Stomach (tissue), 4 donors: ENCODE results near the gene CDK19.

Experiments
- CTCF ChIP-seq, 7 experiments: fragments of 450-650 bp in 4 of 7; fragments of 200-600 bp in 3 of 7; sonication (generic) in 3 of 7; IDR thresholded peaks; one replicate each; pipeline ENCODE4 v1.5.1; 2016 to 2019; ENCODE audit warnings: antibody characterized with exemption in 7 of 7, control low read depth in 2 of 7, mild to moderate bottlenecking in 1 of 7
- POLR2A ChIP-seq, 4 donors: fragments of 450-650 bp; IDR thresholded peaks; one replicate each; pipeline ENCODE4 v1.6.1; 2016; ENCODE audit warnings: antibody characterized with exemption in 4 of 4, control low read depth in 2 of 4, mild to moderate bottlenecking in 1 of 4, moderate library complexity in 1 of 4

- TF ChIP-seq CTCF (IDR thresholded peaks at IDR 0.05) (no peak), POLR2A (IDR thresholded peaks at IDR 0.05) (no peak)
Measured at GRCh38 chr6:110784610-110784979, 30.7 kb downstream of the CDK19 start.
